Stimulated activated CD4-positive, alpha-beta T cell treated with anti-CD3 and anti-CD28 coated beads, Interleukin-15, amount 100 ng/mL, for 1 hour (primary cell): Measurements from ENCODE around the gene PM20D1.
A peak's percentile ranks its signal among the peaks of the same experiment; 100 is the strongest.
"Not testable (repeated sequence)": the region's sequence is repeated elsewhere in the genome, so short reads cannot be mapped to it uniquely, and the experiment has no call there.

Source experiments
- DNase-seq, 2 donors: peaks; one replicate each; pipeline ENCODE4 v3.0.0-alpha.2; 2020; ENCODE audit warnings: low read depth in 1 of 2, low spot score in 1 of 2

Gene PM20D1

DNA sequence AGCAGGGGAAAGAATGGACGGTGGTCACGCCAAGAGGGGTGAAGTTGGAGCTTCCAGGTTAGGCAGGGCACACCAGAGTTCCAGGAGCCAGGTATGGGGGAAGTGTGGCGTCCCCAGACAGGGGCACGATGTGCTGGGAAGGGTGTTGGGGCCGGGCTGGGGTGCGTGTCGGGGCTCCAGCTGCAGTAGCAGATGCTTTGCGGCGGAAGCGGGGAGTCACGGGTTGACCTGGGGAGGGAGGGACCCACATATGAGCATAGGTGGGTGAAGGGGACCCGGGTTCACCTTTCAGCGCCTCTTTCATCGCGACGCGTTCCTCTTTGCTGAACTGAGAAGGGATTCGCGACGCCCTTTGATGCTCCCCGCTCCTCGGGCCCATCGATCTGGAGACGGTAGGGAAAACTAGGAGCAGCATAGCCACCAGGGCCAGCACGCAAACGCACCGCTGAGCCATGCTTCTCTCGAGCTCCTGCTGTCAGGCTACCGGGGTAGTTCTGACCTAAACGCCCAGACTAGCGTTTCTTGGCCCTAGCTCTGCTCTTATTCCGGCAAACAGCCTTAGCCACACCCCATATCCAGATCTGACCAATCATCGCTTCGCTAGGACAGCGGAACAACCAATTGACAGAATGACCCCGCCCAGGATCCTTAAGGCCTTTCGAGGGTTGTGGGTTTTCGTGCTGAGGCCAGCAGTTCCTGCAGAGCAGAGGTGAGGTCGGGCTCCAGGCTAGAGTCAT is at the start of gene PM20D1:
Gene PM20D1 (minus strand): TSS at position 514 of the 737 bp plus-strand sequence. CDS start 60 bp downstream, at position 454.
- DNase-seq: peak; percentile 28 to 56

DNA sequence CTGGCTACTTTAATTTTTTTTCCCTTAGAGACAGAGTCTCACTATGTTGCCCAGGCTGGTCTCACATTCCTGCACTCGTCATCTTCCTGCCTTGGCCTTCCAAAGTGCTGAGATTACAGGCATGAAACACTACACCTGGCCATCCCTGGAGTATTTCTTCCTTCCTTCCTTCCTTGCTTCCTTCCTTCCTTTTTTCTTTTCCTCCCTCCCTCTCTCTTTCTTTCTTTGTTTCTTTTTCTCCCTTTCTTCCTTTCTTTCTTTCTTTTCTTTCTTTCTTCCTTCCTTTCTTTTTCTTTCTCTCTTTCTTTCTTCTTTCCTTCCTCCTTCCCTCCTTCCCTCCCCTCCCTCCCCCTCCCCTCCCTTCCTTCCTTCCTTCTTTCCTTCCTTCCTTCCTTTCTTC is 46.4 kb upstream of the PM20D1 start:
- DNase-seq: no peak

GRCh38 chr1:205894119-205894518 is 44.2 kb upstream of the PM20D1 start:
- DNase-seq: not testable (repeated sequence)

GRCh38 chr1:205892175-205892574 is 42.2 kb upstream of the PM20D1 start:
- DNase-seq: not testable (repeated sequence)

DNA sequence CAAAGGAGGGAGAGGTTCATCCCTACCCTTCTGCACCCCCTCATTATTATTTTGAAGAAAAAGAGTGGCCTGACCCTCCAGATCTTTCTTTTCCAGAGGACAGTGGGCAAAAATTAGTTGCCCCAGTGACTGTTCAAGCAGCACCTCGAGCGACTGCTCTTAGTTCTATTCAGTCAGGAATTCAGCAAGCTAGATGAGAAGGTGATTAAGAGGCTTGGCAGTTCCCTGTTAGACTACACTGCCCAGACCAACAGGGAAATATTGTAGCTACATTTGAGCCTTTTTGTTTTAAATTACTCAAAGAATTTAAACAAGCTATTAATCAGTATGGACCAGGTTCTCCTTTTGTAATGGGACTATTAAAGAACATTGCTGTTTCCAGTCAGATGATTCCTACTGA is 41.5 kb upstream of the PM20D1 start:
- not testable (repeated sequence) for DNase-seq

- not testable (repeated sequence) for DNase-seq
These were observed 40.7 kb upstream of the PM20D1 start for GRCh38 chr1:205890631-205891030.

DNA sequence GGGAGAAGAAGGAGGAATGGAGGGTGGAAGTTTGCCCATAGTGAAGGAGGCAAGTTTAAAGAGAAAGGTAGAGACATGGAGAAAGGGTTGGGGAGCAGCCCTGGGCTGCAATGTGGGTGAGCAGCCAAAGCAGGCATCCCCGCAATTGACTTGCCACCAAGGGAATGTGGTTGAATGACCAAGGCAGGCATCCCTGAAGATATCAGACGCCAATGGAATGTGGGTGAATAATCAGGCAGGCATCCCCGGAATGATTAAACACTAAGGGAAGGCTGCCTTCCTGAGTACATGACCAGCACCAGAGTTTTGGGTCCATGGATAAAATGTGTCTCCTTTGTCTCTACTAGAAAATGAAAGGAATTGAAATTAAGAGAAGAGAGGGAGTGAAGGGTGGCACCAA is 39.8 kb upstream of the PM20D1 start:
- not testable (repeated sequence) for DNase-seq

GRCh38 chr1:205889006-205889405 is 39.1 kb upstream of the PM20D1 start:
- DNase-seq: not testable (repeated sequence)

DNA sequence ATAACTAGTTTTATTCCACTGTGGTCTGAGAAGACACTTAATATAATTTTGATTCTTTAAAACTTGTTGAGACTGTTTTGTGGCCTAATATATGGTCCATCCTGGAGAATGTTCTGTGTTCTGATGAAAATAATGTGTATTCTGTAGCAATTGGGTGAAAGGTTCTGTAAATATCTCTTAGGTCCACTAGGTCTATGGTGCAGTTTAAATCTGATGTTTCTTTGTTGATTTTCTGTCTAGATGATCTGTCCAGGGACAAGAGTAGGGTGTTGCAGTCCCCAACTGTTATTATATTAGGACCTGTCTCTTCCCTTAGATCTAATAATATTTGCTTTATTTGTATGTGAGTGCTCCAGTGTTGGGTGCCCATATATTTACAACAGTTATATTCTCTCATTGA is 33.9 kb upstream of the PM20D1 start:
- no peak for DNase-seq

- no peak for DNase-seq
These were observed 31.0 kb upstream of the PM20D1 start for GRCh38 chr1:205880923-205881322.

GRCh38 chr1:205879974-205880373 is 30.0 kb upstream of the PM20D1 start:
- DNase-seq: no peak

DNA sequence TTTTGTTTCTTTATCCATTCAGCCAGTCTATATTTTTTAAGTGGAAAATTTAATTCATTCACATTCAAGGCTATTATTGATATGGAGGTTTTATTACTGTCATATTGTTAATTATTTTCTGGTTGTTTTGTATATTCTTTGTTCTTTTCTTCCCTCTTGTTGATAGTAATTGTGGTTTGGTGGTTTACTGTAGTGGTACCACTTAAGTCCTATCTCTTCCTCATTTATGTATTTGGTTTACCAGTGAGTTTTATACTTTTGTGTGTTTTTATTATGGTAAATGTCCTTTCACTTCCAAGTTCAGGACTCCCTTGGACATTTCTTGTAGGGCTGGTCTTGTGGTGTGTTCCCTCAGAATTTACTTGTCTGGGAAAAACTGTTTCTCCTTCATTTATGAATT is 28.1 kb upstream of the PM20D1 start:
- DNase-seq: no peak

DNA sequence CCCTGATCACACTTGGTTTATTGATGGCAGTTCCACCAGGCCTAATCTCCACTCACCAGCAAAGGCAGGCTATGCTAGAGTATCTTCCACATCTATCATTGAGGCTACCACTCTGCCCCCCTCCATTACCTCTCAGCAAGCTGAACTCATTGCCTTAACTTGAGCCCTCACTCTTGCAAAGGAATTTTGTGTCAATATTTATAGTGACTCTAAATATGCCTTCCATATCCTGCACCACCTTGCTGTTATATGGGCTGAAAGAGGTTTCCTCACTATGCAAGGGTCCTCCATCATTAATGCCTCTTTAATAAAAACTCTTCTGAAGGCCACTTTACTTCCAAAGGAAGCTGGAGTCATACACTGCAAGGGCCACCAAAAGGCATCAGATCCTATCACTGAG is 23.2 kb upstream of the PM20D1 start:
- DNase-seq: not testable (repeated sequence)

GRCh38 chr1:205870236-205870635 is 20.3 kb upstream of the PM20D1 start:
- DNase-seq: no peak

DNA sequence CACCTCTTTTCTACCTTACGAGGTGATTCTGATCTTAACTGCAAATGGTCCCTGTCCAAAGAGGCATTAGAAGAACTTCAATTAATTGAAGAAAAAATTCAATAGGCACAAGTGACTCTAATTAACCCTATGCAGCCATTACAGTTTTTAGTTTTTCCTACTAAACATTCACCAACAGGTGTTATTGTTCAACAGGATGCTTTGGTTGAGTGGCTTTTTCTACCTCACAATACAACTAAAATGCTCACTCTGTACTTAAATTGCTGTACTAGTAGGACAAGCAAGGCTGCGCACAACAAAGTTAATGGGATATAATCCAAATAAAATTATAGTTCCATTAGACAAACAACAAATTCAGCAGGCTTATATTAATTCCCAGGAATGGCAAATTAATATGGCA is 11.6 kb upstream of the PM20D1 start:
- no peak for DNase-seq

DNA sequence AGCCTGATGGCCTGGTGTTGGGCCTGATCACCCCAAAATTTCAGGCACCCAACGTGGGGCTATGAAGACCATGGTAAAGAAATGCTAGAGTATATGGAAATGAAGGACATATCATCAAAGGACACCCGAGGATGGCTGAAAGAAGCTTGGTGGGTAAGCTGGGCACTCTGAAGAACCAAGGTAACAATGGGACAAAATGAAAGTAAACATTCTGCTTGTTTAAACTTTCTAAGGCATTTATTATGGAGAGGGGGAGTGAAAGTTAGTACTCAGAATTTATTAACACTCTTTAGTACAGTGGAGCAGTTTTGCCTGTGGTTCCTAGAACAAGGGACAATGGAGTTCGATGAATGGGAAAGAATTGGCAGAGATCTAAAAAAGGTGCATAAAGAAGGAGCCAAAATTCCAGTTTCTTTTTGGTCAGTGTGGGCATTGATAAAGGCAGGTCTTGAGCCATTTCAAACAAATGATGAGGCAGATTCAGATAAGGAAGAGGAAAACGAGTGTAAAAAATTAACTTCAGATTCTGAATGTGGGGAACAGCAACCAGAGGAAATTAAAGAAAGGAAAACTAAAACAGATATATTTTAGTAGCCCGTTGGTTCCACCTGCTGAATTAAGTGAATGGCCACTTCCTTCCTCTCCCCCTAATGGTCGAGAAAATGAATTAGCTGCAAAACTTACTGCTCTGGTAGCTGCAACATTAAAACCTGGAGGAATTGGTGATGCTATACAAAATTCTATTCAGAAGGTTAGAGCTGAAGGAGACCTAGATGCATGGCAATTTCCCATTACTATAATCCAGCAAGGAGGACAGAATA is 8.4 kb upstream of the PM20D1 start:
- DNase-seq: no peak

- not testable (repeated sequence) for DNase-seq
These were observed 7.6 kb upstream of the PM20D1 start for GRCh38 chr1:205857501-205857900.

- DNase-seq: no peak
These were observed 6.5 kb upstream of the PM20D1 start for GRCh38 chr1:205856433-205856832.

GRCh38 chr1:205852969-205853368 is 3.0 kb upstream of the PM20D1 start:
- DNase-seq: no peak

DNA sequence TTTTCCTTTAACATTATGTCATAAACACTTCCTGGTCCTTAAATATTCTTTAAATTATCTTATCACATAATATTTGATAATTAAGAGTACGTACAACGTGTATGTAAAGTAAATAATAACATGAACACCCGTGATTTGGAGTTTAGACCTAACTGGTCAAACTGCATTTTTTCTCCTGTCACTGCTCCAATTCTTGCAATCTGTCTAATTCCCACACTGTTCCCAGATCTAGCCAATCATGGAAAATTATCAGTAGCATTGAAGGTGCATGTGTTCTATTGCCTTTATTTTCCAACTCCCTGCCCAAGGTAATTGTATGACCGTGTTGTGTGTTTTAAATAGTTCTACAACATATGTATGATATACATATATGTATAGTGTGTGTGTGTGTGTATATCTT is 2.1 kb upstream of the PM20D1 start:
- DNase-seq: no peak

GRCh38 chr1:205843036-205843859 is 6.7 kb downstream of the PM20D1 start:
- DNase-seq: no peak
